Measurements from ENCODE around the gene TTC33. TPM values are rescaled to one million over a fixed set of nuclear protein-coding genes. Genes with fewer than 3 reads are reported as not detected.
"Not testable (repeated sequence)": the region's sequence is repeated elsewhere in the genome, so short reads cannot be mapped to it uniquely, and the experiment has no call there.

The TTC33 gene
- total RNA-seq, 1 donor from 2014 or later: 52.5 TPM

DNA sequence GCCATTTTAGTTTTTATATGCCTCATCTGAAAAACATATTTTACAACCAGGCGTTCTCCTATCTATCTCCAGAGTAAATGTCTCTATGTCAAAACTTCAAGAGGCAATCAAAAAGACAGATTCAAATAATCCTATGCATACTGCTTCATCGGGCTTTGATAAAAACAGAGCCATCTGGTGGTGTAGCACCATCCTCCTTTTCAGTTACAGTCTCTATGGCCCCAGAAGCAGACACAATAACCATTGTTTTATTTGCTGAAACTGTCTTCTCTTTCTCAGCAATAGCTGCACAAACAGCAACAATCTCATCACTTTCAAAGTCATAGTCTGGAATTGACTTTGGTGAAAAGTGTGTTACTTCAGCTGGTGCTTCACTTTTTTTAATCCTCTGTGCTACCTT is 39.8 kb downstream of the TTC33 start:
- Histone ChIP-seq H3K27ac (no peak overlapping the region), H4K20me1 (ENCODE audit: low read depth) (no peaks in the 10 kb centered on the region), H3K4me1 (no peaks in the 10 kb centered on the region), H3F3A (ENCODE audit: low read depth) (no peaks in the 10 kb centered on the region), H3K4me3 (no peak overlapping the region), H3K79me2 (ENCODE audit: low read depth) (no peaks in the 10 kb centered on the region), H3K9me3 (ENCODE audit: low read depth) (no peaks in the 10 kb centered on the region), H3K4me2 (no peak overlapping the region), H2AFZ (replicated peaks) (no peak overlapping the region), H3K27me3 (no peaks in the 10 kb centered on the region), H3K9ac (no peak overlapping the region), H3K36me3 (no peaks in the 10 kb centered on the region)
- Mint-ChIP-seq H3K4me3 (no peak overlapping the region), H3K27ac (no peak overlapping the region), H3K27me3 (ENCODE audit: insufficient read depth, low read depth) (no peaks in the 10 kb centered on the region), H3K36me3 (peaks cover 31% of the 10 kb centered on the region), H3K4me1 (no peaks in the 10 kb centered on the region), H3K9me3 (peaks cover 11% of the 10 kb centered on the region)
- TF ChIP-seq, protein P1, sequence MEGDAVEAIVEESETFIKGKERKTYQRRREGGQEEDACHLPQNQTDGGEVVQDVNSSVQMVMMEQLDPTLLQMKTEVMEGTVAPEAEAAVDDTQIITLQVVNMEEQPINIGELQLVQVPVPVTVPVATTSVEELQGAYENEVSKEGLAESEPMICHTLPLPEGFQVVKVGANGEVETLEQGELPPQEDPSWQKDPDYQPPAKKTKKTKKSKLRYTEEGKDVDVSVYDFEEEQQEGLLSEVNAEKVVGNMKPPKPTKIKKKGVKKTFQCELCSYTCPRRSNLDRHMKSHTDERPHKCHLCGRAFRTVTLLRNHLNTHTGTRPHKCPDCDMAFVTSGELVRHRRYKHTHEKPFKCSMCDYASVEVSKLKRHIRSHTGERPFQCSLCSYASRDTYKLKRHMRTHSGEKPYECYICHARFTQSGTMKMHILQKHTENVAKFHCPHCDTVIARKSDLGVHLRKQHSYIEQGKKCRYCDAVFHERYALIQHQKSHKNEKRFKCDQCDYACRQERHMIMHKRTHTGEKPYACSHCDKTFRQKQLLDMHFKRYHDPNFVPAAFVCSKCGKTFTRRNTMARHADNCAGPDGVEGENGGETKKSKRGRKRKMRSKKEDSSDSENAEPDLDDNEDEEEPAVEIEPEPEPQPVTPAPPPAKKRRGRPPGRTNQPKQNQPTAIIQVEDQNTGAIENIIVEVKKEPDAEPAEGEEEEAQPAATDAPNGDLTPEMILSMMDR (IDR thresholded peaks at IDR 0.05): peak; percentile 14
- no peak for TF ChIP-seq EZH2phosphoT487 (IDR thresholded peaks at IDR 0.05)
- no peak for DNase-seq (ENCODE audit: low spot score)

GRCh38 chr5:40714001-40714400 is 41.8 kb downstream of the TTC33 start:
- H3K27ac ChIP-seq: no peak overlapping the region
- no peaks in the 10 kb centered on the region for H3K36me3 ChIP-seq
- no peak overlapping the region for H2AFZ ChIP-seq (replicated peaks)
- H3K4me2 ChIP-seq: no peak overlapping the region
- no peaks in the 10 kb centered on the region for H3K9me3 ChIP-seq (ENCODE audit: low read depth)
- no peak overlapping the region for H3K4me3 ChIP-seq
- no peaks in the 10 kb centered on the region for H4K20me1 ChIP-seq (ENCODE audit: low read depth)
- no peaks in the 10 kb centered on the region for H3K27me3 Mint-ChIP-seq (ENCODE audit: insufficient read depth, low read depth)
- peaks cover 15% of the 10 kb centered on the region for H3K9me3 Mint-ChIP-seq
- no peak overlapping the region for H3K9ac ChIP-seq
- no peak overlapping the region for H3K4me3 Mint-ChIP-seq
- no peak for DNase-seq (ENCODE audit: low spot score)
- TF ChIP-seq, protein P1 (IDR thresholded peaks at IDR 0.05): no peak
- TF ChIP-seq EZH2phosphoT487 (IDR thresholded peaks at IDR 0.05) (no peak), EZH2 (IDR thresholded peaks at IDR 0.05) (no peak)
- no peaks in the 10 kb centered on the region for H3F3A ChIP-seq (ENCODE audit: low read depth)
- H3K4me1 Mint-ChIP-seq: no peaks in the 10 kb centered on the region
- no peaks in the 10 kb centered on the region for H3K79me2 ChIP-seq (ENCODE audit: low read depth)
- H3K27ac Mint-ChIP-seq: no peak overlapping the region
- no peaks in the 10 kb centered on the region for H3K27me3 ChIP-seq
- no peaks in the 10 kb centered on the region for H3K4me1 ChIP-seq
- peaks cover 20% of the 10 kb centered on the region for H3K36me3 Mint-ChIP-seq

DNA sequence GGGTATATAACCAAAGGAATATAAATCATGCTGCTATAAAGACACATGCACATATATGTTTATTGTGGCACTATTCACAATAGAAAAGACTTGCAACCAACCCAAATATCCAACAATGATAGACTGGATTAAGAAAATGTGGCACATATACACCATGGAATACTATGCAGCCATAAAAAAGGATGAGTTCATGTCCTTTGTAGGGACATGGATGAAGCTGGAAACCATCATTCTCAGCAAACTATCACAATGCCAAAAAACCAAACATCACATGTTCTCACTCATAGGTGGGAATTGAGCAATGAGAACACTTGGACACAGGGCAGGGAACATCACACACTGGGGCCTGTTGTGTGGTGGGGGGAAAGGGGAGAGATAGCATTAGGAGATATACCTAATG is 45.2 kb downstream of the TTC33 start:
- not testable (repeated sequence) for H3K9ac ChIP-seq; H4K20me1 ChIP-seq (ENCODE audit: low read depth); H3F3A ChIP-seq (ENCODE audit: low read depth); H3K4me1 ChIP-seq; DNase-seq (ENCODE audit: low spot score); H3K27me3 Mint-ChIP-seq (ENCODE audit: insufficient read depth, low read depth); H3K27ac ChIP-seq; H3K79me2 ChIP-seq (ENCODE audit: low read depth); H2AFZ ChIP-seq (replicated peaks); H3K9me3 ChIP-seq (ENCODE audit: low read depth); H3K36me3 ChIP-seq; H3K27me3 ChIP-seq; H3K4me3 ChIP-seq; H3K27ac Mint-ChIP-seq; H3K4me3 Mint-ChIP-seq; H3K4me1 Mint-ChIP-seq; H3K4me2 ChIP-seq
- peaks cover 19% of the 10 kb centered on the region for H3K36me3 Mint-ChIP-seq
- peaks cover 17% of the 10 kb centered on the region for H3K9me3 Mint-ChIP-seq

GRCh38 chr5:40705484-40705883 is 50.3 kb downstream of the TTC33 start:
- peaks cover 45% of the 10 kb centered on the region for H3K9me3 Mint-ChIP-seq
- H3K79me2 ChIP-seq (ENCODE audit: low read depth); H3K4me2 ChIP-seq; H3K27me3 Mint-ChIP-seq (ENCODE audit: insufficient read depth, low read depth); H3K27ac Mint-ChIP-seq; H3K4me3 Mint-ChIP-seq; H2AFZ ChIP-seq (replicated peaks); H3K27me3 ChIP-seq; H3K4me1 ChIP-seq; H3K9ac ChIP-seq; DNase-seq (ENCODE audit: low spot score); H3K36me3 ChIP-seq; H3K9me3 ChIP-seq (ENCODE audit: low read depth); H3K4me3 ChIP-seq; H3K27ac ChIP-seq; H3F3A ChIP-seq (ENCODE audit: low read depth); H3K4me1 Mint-ChIP-seq; H4K20me1 ChIP-seq (ENCODE audit: low read depth): not testable (repeated sequence)
- peaks cover 35% of the 10 kb centered on the region for H3K36me3 Mint-ChIP-seq

GRCh38 chr5:40702027-40702426 is 53.7 kb downstream of the TTC33 start:
- peaks cover 25% of the 10 kb centered on the region for H3K36me3 Mint-ChIP-seq
- not testable (repeated sequence) for H3K27ac ChIP-seq; H3K27ac Mint-ChIP-seq; H3K27me3 ChIP-seq; H3K4me1 ChIP-seq; H3K4me3 Mint-ChIP-seq; H3K4me2 ChIP-seq; H3K36me3 ChIP-seq; H4K20me1 ChIP-seq (ENCODE audit: low read depth); H3K4me1 Mint-ChIP-seq; H3F3A ChIP-seq (ENCODE audit: low read depth); H3K9ac ChIP-seq; H2AFZ ChIP-seq (replicated peaks); H3K9me3 ChIP-seq (ENCODE audit: low read depth); H3K4me3 ChIP-seq; DNase-seq (ENCODE audit: low spot score); H3K27me3 Mint-ChIP-seq (ENCODE audit: insufficient read depth, low read depth); H3K79me2 ChIP-seq (ENCODE audit: low read depth)
- peaks cover 33% of the 10 kb centered on the region for H3K9me3 Mint-ChIP-seq
